HepG2 (cell line): Measurements from ENCODE around the gene PIP4K2B. TPM values are rescaled to one million over a fixed set of nuclear protein-coding genes. Genes with fewer than 3 reads are reported as not detected.
A peak's percentile ranks its signal among the peaks of the same experiment; 100 is the strongest.

ENCODE experiments used
- BCLAF1 ChIP-seq: fragments of 450-650 bp; IDR thresholded peaks from 2 replicates; pipeline ENCODE4 v1.6.1; 2017; ENCODE audit warnings: mild to moderate bottlenecking
- BORCS8-MEF2B ChIP-seq: sonication (generic); formaldehyde crosslinking; IDR thresholded peaks from 2 replicates; pipeline ENCODE4 v1.8.0; 2022; ENCODE audit warnings: mild to moderate bottlenecking, missing genetic modification reagents
- CCDC6 ChIP-seq: sonication (generic); formaldehyde crosslinking; IDR thresholded peaks from 2 replicates; pipeline ENCODE4 v1.8.1; 2022; ENCODE audit warnings: mild to moderate bottlenecking, missing genetic modification reagents, moderate library complexity
- DNMT1 ChIP-seq: sonication (generic); formaldehyde crosslinking; IDR thresholded peaks from 2 replicates; pipeline ENCODE4 v1.5.1; 2020; ENCODE audit warnings: mild to moderate bottlenecking, missing genetic modification reagents
- DRAP1 ChIP-seq: IDR thresholded peaks from 2 replicates; pipeline ENCODE4 v1.6.1; 2016; ENCODE audit warnings: missing genetic modification reagents, missing compliant biosample characterization
- ELF4 ChIP-seq: sonication (generic); formaldehyde crosslinking; IDR thresholded peaks from 2 replicates; pipeline ENCODE4 v1.5.0; 2020; ENCODE audit warnings: missing genetic modification reagents, mild to moderate bottlenecking, moderate library complexity, borderline replicate concordance
- MXD3 ChIP-seq: IDR thresholded peaks from 2 replicates; pipeline ENCODE4 v1.6.1; 2016; ENCODE audit warnings: mild to moderate bottlenecking, missing biosample characterization, missing genetic modification reagents
- NFKB2 ChIP-seq: sonication (generic); formaldehyde crosslinking; IDR thresholded peaks from 2 replicates; pipeline ENCODE4 v1.4.0; 2020; ENCODE audit warnings: missing genetic modification reagents, borderline replicate concordance
- RBM22 ChIP-seq: fragments of 200-400 bp; formaldehyde crosslinking; optimal IDR thresholded peaks from 2 replicates; pipeline ENCODE3; 2017; ENCODE audit warnings: mild to moderate bottlenecking, low read length, moderate library complexity
- SALL2 ChIP-seq: sonication (generic); formaldehyde crosslinking; IDR thresholded peaks from 2 replicates; pipeline ENCODE4 v1.8.1; 2023; ENCODE audit warnings: mild to moderate bottlenecking, missing genetic modification reagents, inconsistent platforms
- SMAD1 ChIP-seq: sonication (generic); formaldehyde crosslinking; IDR thresholded peaks from 2 replicates; pipeline ENCODE4 v1.4.0; 2020; ENCODE audit warnings: missing genetic modification reagents, low read depth, mild to moderate bottlenecking, borderline replicate concordance
- TBX2 ChIP-seq: sonication (generic); formaldehyde crosslinking; IDR thresholded peaks from 2 replicates; pipeline ENCODE4 v1.5.0; 2020; ENCODE audit warnings: missing genetic modification reagents, mild to moderate bottlenecking, borderline replicate concordance
- U2AF2 ChIP-seq: fragments of 200-400 bp; formaldehyde crosslinking; IDR thresholded peaks from 2 replicates; pipeline ENCODE4 v1.6.1; 2017; ENCODE audit warnings: low read depth, mild to moderate bottlenecking, low read length
- ZC3H13 ChIP-seq: sonication (generic); formaldehyde crosslinking; IDR thresholded peaks from 2 replicates; pipeline ENCODE4 v1.8.1; 2023; ENCODE audit warnings: mild to moderate bottlenecking, missing genetic modification reagents, moderate library complexity
- ZFP36L2 ChIP-seq: sonication (generic); formaldehyde crosslinking; IDR thresholded peaks from 2 replicates; pipeline ENCODE4 v1.4.0; 2020; ENCODE audit warnings: missing genetic modification reagents
- ZKSCAN8 ChIP-seq: IDR thresholded peaks from 2 replicates; pipeline ENCODE4 v1.6.1; 2016; ENCODE audit warnings: borderline replicate concordance, missing genetic modification reagents, missing compliant biosample characterization
- ZNF510 ChIP-seq: sonication (generic); formaldehyde crosslinking; IDR thresholded peaks from 2 replicates; pipeline ENCODE4 v1.4.0; 2020; ENCODE audit warnings: low read depth, mild to moderate bottlenecking, missing genetic modification reagents
- ZNF773 ChIP-seq: sonication (generic); formaldehyde crosslinking; IDR thresholded peaks from 2 replicates; pipeline ENCODE4 v1.4.0; 2020; ENCODE audit warnings: missing genetic modification reagents, borderline replicate concordance
- ZSCAN25 ChIP-seq: sonication (generic); formaldehyde crosslinking; IDR thresholded peaks from 2 replicates; pipeline ENCODE4 v1.8.0; 2022; ENCODE audit warnings: mild to moderate bottlenecking, missing genetic modification reagents
- polyA plus RNA-seq, 8 experiments: library from polyadenylated mRNA; depleted of rRNA in 3 of 8; stranded (reverse) in 7 of 8; unstranded in 1 of 8; fragments of >200 nt; fragmentation: Illumina TruSeq in 4 of 8; extraction: Trizol in 4 of 8; gene quantifications; 2 replicates each; pipeline versions ENCODE4 v1.2.1 to v1.2.3, GENCODE V29; 2011 to 2016; ENCODE audit warnings: low read depth in 4 of 8, missing spikeins in 1 of 8, mixed read lengths in 1 of 8; ENCODE audit not compliant: insufficient read depth in 1 of 8
- total RNA-seq, 5 experiments: library from RNA; depleted of rRNA; stranded (reverse); fragments of >200 nt; fragmentation: Illumina TruSeq; extraction: Trizol; gene quantifications; 2 replicates each; pipeline ENCODE4 v1.2.3, GENCODE V29; 2016; ENCODE audit warnings: low read depth in 1 of 5
- TF ChIP-seq, protein P1 (sequence below): sonication (generic); formaldehyde crosslinking; IDR thresholded peaks from 2 replicates; pipeline ENCODE4 v1.8.0; 2022; ENCODE audit warnings: missing genetic modification reagents, low read depth, mild to moderate bottlenecking, borderline replicate concordance
- TF ChIP-seq, protein P2 (sequence below): sonication (generic); formaldehyde crosslinking; IDR thresholded peaks from 2 replicates; pipeline ENCODE4 v1.5.0; 2020; ENCODE audit warnings: mild to moderate bottlenecking, missing genetic modification reagents, borderline replicate concordance

Gene PIP4K2B
- total and polyA plus RNA-seq, 2 of the 13 experiments (the other 11 are each of a cell fraction or from before 2014, with no cell fraction given) = 20.4 to 54.0 TPM

DNA sequence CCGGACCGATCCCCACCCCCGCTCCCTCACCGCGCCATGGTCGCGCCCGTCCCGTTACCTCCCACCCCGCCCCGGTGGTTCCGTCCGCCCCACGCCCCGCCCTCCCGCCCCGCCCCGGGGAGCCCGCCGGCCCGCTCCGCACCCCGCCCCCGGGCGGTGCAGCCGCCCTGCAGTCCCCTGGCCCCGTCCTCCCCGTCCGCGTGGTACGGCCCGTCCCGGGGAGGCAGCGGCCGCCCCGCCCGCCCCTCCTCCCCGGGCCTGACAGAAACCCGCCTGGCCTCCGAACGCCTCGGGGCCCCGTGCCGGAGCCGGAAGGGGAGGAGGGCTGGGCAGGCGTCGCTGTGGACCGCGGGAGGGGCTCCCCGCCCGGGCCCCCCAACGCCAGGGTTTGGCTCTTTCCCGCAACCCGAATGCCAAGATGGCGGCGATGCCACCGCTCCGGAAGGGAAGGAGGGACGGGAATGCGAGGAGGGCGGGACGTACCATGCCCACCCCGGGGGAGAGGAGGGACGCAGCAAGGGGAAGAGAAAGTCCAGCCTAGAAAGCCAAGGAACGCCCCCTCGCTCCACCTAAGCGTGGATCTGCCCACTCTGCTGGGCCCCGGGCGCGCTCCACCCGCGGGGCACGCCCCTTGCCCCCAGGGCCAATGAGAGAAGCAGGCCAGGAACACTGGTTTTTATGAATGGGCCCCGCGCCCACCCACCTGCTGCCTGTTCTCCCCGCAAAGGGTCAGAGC is at the start of gene PIP4K2B (continued):
- TF ChIP-seq NFKB2 (CRISPR knock-in tag) = no peak
- TF ChIP-seq TBX2 (CRISPR knock-in tag) = peak; percentile 89
- peak; percentile 30 for TF ChIP-seq DNMT1 (CRISPR knock-in tag)
- TF ChIP-seq, protein P1, sequence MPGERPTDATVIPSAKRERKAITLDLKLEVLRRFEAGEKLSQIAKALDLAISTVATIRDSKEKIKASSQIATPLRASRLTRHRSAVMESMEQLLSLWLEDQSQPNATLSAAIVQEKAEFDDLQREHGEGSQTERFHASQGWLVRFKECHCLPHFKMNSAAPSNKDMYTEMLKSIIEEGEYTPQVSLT (CRISPR knock-in tag) = no peak
- TF ChIP-seq RBM22 = peak; percentile 85
- peak; percentile 83 for TF ChIP-seq BORCS8-MEF2B (CRISPR knock-in tag)
- TF ChIP-seq U2AF2 = 0 out of 2 replicates have a peak, but pooled peaks have one; percentile 44
- TF ChIP-seq ZSCAN25 (CRISPR knock-in tag) = no peak
- TF ChIP-seq SALL2 (CRISPR knock-in tag) = no peak; the same call in 1 of the 2 replicates
- no peak; the same call in 1 of the 2 replicates for TF ChIP-seq ZFP36L2 (CRISPR knock-in tag)
- TF ChIP-seq ZKSCAN8 (CRISPR knock-in tag) = peak; percentile 81; the same call in 1 of the 2 replicates
- no peak for TF ChIP-seq ZNF510 (CRISPR knock-in tag)
- peak; percentile 96 for TF ChIP-seq DRAP1 (CRISPR knock-in tag)
- TF ChIP-seq ZNF773 (CRISPR knock-in tag) = no peak
- TF ChIP-seq ELF4 = peak; percentile 76; the same call in 1 of the 2 replicates
- peak; percentile 79 for TF ChIP-seq MXD3 (CRISPR knock-in tag)
- TF ChIP-seq BCLAF1 = no peak
- TF ChIP-seq CCDC6 = peak; percentile 88
- TF ChIP-seq ZC3H13 = no peak; the same call in 1 of the 2 replicates
- TF ChIP-seq, protein P2, sequence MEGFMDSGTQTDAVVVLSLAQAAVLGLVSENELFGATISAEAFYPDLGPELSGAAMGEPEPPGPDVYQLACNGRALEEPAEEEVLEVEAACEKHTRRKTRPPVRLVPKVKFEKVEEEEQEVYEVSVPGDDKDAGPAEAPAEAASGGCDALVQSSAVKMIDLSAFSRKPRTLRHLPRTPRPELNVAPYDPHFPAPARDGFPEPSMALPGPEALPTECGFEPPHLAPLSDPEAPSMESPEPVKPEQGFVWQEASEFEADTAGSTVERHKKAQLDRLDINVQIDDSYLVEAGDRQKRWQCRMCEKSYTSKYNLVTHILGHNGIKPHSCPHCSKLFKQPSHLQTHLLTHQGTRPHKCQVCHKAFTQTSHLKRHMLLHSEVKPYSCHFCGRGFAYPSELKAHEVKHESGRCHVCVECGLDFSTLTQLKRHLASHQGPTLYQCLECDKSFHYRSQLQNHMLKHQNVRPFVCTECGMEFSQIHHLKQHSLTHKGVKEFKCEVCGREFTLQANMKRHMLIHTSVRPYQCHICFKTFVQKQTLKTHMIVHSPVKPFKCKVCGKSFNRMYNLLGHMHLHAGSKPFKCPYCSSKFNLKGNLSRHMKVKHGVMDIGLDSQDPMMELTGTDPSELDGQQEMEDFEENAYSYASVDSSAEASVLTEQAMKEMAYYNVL (CRISPR knock-in tag) = peak; percentile 64; the same call in 1 of the 2 replicates
- peak; percentile 88; the same call in 1 of the 2 replicates for TF ChIP-seq SMAD1 (CRISPR knock-in tag)
